ENCODE measurements around the gene PIAS1. TPM values are rescaled to one million over a fixed set of nuclear protein-coding genes. Genes with fewer than 3 reads are reported as not detected.
A peak's percentile ranks its signal among the peaks of the same experiment; 100 is the strongest.
"Not testable (repeated sequence)": the region's sequence is repeated elsewhere in the genome, so short reads cannot be mapped to it uniquely, and the experiment has no call there.

The PIAS1 gene
- total RNA-seq, 4 donors from 2014 or later, result 32.6 to 59.5 (median 55.9) TPM

DNA sequence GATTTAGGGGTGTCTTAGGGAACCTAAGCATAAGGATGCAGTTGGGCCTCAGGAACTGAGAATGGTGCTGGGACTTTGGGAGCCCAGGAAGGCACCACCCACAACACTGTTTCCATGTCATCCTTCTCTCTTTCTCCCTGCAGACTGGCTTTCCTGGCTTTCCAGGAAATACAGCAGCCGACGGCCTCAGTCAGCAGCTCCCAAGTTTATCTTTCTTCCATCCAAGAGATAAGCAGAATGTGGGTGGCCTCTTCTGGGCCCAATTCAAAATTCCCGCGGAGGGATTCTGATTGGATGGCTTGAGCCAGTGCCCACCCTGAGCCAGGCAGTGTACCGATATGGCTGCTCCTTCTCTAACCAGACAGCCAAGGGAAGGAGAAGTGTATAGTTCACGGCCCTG is 179.9 kb downstream of the PIAS1 start:
- intact Hi-C loops (cut with DNase I; ENCODE audit: low total_unique reads), result no loop called here
- 77 to 78% methylated on average over 6 of the region's 6 CpGs for WGBS, 2 donors
- H3K4me3 ChIP-seq (ENCODE audit: low read depth, poor library complexity, severe bottlenecking), result no peak overlapping the region
- DNase-seq (ENCODE audit: low spot score in 2 of 2), result peak; percentile 3 to 46
- TF ChIP-seq, protein P1, sequence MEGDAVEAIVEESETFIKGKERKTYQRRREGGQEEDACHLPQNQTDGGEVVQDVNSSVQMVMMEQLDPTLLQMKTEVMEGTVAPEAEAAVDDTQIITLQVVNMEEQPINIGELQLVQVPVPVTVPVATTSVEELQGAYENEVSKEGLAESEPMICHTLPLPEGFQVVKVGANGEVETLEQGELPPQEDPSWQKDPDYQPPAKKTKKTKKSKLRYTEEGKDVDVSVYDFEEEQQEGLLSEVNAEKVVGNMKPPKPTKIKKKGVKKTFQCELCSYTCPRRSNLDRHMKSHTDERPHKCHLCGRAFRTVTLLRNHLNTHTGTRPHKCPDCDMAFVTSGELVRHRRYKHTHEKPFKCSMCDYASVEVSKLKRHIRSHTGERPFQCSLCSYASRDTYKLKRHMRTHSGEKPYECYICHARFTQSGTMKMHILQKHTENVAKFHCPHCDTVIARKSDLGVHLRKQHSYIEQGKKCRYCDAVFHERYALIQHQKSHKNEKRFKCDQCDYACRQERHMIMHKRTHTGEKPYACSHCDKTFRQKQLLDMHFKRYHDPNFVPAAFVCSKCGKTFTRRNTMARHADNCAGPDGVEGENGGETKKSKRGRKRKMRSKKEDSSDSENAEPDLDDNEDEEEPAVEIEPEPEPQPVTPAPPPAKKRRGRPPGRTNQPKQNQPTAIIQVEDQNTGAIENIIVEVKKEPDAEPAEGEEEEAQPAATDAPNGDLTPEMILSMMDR (IDR thresholded peaks at IDR 0.05), result no peak
- no peak for TF ChIP-seq POLR2A (IDR thresholded peaks at IDR 0.05)

DNA sequence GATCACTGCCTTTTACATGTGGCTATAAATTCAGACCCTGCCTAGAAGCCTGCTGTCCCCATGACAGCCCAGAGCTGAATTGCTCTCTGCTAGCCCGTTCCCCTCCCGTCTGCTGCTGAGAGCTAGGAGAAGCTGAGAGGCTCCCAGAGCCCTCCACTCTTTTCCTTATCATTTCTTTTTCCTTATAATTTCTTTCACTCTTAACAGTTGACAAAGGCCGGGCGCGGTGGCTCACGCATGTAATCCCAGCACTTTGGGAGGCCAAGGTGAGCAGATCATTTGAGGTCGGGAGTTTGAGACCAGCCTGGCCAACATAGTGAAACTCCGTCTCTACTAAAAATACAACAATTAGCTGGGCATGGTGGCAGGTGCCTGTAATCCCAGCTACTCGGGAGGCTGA is 180.4 kb downstream of the PIAS1 start:
- intact Hi-C loops (cut with DNase I; ENCODE audit: low total_unique reads); H3K4me3 ChIP-seq (ENCODE audit: low read depth, poor library complexity, severe bottlenecking): not testable (repeated sequence)
- DNase-seq (ENCODE audit: low spot score in 2 of 2), result peak; percentile 4 to 56
- WGBS, 2 donors, result 96 to 98% methylated on average over 9 of the region's 9 CpGs

DNA sequence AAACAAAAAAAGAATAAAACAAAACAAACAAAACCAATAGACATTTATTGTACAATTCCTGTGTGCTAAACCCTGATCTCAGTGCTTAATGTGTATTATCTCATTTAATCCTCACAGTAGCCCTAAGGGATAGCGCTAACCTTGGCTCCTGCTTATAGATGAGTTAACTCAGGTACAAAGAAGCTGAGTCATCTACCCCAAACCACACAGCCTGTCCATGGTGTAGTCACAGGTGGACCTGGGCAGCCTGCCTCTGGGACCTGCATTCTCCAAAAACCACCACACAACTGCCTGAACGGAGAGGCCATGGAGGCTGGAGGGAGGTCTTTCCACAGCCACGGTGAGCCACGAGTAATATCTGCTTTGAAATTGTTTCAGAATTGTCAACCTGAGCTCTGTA is 180.9 kb downstream of the PIAS1 start:
- 89 to 91% methylated on average over 4 of the region's 4 CpGs for WGBS, 2 donors
- TF ChIP-seq, protein P1 (IDR thresholded peaks at IDR 0.05), result no peak
- no peak for TF ChIP-seq POLR2A (IDR thresholded peaks at IDR 0.05)
- intact Hi-C loops (cut with DNase I; ENCODE audit: low total_unique reads), result no loop called here
- DNase-seq (ENCODE audit: low spot score in 2 of 2), result peak in 1 of 2 donors; percentile 43
- H3K4me3 ChIP-seq (ENCODE audit: low read depth, poor library complexity, severe bottlenecking), result no peak overlapping the region

DNA sequence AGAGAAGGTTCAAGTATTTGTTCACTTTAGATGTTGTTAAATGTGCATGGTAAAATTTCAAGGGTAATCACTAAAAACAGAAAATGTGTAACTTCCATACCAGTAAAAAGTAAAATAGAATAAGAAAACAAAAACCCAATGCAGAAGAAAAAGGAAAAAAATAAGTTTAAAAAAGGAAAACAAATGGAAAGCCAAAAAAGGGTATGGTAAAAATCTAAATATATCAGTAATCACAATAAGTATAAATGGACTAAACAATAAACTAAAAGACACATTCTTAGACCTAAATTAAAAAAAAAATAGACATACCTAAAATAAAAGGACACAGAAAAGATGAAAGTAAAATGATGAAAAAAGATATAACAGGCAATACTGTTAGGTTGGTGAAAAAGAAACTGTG is 184.9 kb downstream of the PIAS1 start:
- no peak for DNase-seq (ENCODE audit: low spot score in 2 of 2)
- intact Hi-C loops (cut with DNase I; ENCODE audit: low total_unique reads), result no loop called here
- TF ChIP-seq, protein P1 (IDR thresholded peaks at IDR 0.05), result no peak
- no peak for TF ChIP-seq POLR2A (IDR thresholded peaks at IDR 0.05)
- no peak overlapping the region for H3K4me3 ChIP-seq (ENCODE audit: low read depth, poor library complexity, severe bottlenecking)

DNA sequence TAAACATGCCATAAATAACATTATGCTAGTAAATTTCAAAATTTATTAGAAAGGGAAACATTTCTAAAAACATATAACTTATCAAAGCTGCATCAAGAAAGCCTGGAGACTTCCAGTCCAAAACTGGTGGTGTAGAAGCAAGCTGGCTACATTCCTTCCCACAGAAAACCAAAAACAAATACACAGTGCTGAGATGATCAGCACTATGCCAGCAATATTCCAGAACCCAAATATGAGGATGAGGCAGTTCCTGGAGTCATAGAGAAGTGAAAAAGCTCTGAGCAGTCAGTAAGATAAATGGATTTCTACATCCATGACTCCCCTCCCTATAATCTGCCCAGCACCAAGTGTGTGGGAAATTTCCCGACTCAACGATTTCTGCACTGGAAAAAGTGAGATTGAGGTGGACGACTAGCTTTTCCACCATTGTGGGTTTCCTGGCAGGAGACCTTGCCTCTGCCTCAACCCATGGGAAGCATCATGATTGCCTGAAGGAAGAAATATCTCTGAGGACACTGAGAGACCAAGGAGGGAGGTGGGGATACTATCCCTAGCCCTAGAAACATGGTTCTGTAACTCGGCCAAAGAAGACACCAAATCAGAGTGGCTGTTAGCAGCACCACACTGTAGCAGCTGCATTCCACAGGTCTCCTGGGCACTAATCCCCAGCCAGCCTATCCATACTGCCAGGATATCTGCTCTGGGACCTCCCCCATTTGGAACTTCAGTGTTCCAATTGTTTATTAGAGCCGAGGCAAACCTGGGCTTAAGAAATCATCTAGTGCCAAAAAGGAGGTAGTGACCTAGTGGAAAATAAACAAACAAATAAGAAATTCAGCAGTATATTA is 187.2 kb downstream of the PIAS1 start:
- intact Hi-C loops (cut with DNase I; ENCODE audit: low total_unique reads), result no loop called here
- 75 to 82% methylated on average over 5 of the region's 5 CpGs for WGBS, 2 donors
- TF ChIP-seq, protein P1 (IDR thresholded peaks at IDR 0.05), result no peak
- TF ChIP-seq POLR2A (IDR thresholded peaks at IDR 0.05), result no peak
- DNase-seq (ENCODE audit: low spot score in 2 of 2), result no peak
- H3K4me3 ChIP-seq (ENCODE audit: low read depth, poor library complexity, severe bottlenecking), result no peak overlapping the region

Other genes starting within 250 kb of the PIAS1 start
- gene SKOR1, start 228.8 kb upstream of the PIAS1 start, total RNA-seq, result 1 to 10 TPM in 3 of 4 donors, not detected in 1; 1.2 to 2.2 (median 1.5) TPM
- not detected for gene RNU6-1, start 214.3 kb upstream of the PIAS1 start, total RNA-seq
- 1 to 10 TPM; 2.6 to 9.3 (median 4.6) TPM for gene CALML4, start 151.0 kb downstream of the PIAS1 start, total RNA-seq
- 10 to 100 TPM in 3 of 4 donors, 1 to 10 TPM in 1; 9.9 to 22.5 (median 15.1) TPM for gene CLN6, start 175.4 kb downstream of the PIAS1 start, total RNA-seq
- 10 to 100 TPM; 70.6 to 90.9 (median 82.4) TPM for gene FEM1B, start 223.4 kb downstream of the PIAS1 start, total RNA-seq